Ramos (cell line): ENCODE results near the gene B3GNT4.
"Not testable (repeated sequence)": the region's sequence is repeated elsewhere in the genome, so short reads cannot be mapped to it uniquely, and the experiment has no call there.

Experiments
- in situ Hi-C: fragments of 300-500 bp; cut with MboI; formaldehyde crosslinking; loops from one replicate; pipeline ENCODE4 v1.14.3; 2022; ENCODE audit warnings: low sequenced_read_pairs; ENCODE audit not compliant: unreplicated experiment

B3GNT4 gene

GRCh38 chr12:122185494-122186082 is 17.9 kb upstream of the B3GNT4 start:
- in situ Hi-C loops, result no loop called here

GRCh38 chr12:122187466-122187865 is 16.0 kb upstream of the B3GNT4 start:
- in situ Hi-C loops, result no loop called here

DNA sequence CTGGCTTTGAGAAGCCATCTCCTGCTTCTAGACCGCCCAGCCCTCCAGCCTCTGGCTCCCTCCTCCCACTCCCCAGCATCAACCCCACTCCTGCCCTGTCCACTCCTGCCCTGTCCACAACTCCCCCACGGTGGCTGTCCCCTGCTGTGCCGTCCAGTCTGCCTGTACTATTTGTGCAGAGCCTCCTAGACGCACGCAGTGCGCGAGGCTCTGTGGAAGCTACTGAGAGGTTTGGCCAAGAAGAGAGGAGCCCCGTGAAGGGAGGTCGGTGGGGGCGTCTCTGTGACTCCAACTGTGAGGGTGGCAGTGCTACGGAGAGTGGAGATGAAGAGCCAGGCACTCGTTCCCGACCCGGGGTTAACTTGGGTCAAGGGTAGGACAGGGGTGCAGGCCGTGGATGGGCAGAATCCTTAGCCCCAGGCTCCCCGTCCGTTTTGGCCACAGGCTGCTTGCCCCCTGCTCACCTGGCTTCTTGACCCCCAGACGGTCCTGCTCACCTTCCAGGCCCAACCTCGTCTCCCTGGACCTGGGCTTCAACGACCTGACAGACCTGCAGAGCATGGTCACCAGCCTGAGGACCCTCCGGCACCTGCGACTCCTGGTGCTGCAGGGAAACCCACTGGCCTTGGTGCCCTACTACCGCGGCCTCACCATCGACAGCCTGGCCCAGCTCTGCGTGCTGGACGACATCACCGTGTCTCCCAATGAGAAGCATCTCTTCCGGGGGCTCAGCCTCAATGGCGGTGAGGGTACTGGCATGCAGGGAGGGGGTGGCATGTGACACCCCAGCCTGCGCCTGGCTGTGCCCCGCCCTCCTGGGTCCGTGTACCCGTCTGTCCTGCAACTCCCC is 13.7 kb upstream of the B3GNT4 start:
- in situ Hi-C loops, result no loop called here

GRCh38 chr12:122190842-122191668 is 12.5 kb upstream of the B3GNT4 start:
- in situ Hi-C loops, result no loop called here

- in situ Hi-C loops, result no loop called here
These were observed 11.1 kb upstream of the B3GNT4 start for GRCh38 chr12:122192441-122192840.

GRCh38 chr12:122194804-122195203 is 8.7 kb upstream of the B3GNT4 start:
- in situ Hi-C loops, result no loop called here

DNA sequence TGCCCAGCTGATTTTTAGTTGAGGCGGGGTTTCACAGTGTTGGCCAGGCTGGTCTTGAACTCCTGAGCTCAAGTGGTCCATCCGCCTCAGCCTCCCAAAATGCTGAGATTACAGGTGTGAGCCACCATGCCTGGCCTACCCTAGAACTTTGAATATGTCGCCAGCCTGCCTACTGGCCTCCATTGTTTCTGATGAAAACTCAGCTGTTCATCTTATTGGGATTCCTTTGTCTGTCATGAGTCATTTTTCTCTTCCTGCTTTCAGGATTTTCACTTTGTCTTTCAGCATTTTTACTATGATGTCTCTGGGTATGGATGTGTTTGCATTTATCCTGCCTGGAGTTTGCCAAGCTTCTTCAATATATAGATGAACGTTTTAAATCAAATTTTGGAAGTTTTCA is 8.1 kb upstream of the B3GNT4 start:
- in situ Hi-C loops, result no loop called here

- in situ Hi-C loops, result no loop called here
These were observed 5.9 kb upstream of the B3GNT4 start for GRCh38 chr12:122197612-122197966.

GRCh38 chr12:122199484-122200355 is 3.8 kb upstream of the B3GNT4 start:
- in situ Hi-C loops, result no loop called here

- in situ Hi-C loops, result no loop called here
These were observed 2.9 kb upstream of the B3GNT4 start for GRCh38 chr12:122200541-122201175.

DNA sequence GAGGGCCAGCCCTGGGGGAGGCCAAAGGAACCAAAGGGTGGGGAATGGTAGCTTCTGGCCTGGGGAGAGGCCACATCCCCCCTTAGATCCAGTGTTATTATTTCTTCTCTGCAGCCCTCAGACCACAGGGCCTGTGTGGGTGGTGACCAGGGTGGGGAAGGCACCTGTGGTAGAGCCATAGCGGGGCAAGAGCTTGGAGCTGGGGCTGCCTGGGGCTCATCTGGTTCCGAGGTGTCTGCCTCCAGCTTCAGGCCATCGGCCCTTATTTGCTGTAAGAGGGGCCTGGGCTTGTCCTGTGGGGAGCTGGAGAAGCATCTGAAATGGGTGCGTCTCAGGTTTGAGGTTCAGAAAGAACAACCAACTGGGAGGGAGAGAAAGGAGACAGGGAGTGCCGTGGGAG is 2.1 kb upstream of the B3GNT4 start:
- in situ Hi-C loops, result no loop called here

GRCh38 chr12:122202017-122202416 is 1.5 kb upstream of the B3GNT4 start:
- in situ Hi-C loops, result no loop called here

DNA sequence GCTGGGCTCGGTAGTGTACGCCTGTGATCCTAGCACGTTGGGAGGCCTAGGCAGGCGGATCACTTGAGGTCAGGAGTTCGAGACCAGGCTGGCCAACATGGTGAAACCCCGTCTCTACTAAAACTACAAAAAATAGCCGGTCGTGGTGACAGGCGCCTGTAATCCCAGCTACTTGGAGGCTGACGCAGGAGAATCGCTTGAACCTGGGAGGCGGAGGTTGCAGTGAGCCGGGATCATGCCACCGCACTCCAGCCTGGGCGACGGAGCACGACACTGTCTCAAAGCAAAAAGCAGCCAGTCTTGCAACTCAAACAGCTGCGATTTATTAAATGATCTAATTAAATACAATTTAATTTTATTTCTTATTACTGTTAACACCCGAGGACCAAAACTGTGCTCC is 698 bp upstream of the B3GNT4 start:
- in situ Hi-C loops, result not testable (repeated sequence)

DNA sequence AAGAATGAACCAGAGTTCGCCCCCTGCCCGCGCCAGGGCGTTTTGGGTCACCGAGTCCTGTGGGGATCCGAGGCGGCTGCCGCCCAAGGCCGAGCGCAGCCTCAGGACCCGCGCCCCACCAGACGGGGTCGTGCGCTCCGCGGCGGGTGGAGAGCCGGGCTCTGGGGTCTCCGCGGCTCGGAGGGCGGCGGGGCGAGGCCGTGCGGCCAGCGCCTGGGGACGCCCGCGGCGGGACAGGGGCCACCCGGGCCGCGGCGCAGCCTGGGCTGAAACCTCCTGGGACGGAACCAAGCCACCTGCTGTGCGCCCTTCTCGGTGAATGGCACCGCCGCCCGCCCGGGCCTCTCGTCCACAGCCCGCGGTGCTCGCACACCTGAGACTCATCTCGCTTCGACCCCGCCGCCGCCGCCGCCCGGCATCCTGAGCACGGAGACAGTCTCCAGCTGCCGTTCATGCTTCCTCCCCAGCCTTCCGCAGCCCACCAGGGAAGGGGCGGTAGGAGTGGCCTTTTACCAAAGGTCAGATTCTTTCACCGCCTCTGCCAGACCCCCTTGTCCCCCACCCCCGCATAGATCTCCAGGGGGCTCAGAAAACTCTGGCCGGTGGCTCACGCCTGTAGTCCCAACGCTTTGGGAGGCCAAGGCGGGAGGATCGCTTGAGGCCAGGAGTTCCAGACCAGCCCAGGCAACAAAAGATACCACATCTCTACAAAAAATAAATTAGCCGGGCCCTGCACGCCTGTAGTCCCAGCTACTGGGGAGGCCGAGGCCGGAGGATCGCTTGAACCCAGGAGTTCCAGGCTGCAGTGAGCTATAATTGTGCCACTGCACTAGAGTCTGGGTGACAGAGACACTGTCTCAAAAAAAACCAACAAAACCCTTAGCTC is 901 bp downstream of the B3GNT4 start:
- in situ Hi-C loops, result no loop called here

- in situ Hi-C loops, result no loop called here
These were observed 1.8 kb downstream of the B3GNT4 start for GRCh38 chr12:122205053-122205925.

DNA sequence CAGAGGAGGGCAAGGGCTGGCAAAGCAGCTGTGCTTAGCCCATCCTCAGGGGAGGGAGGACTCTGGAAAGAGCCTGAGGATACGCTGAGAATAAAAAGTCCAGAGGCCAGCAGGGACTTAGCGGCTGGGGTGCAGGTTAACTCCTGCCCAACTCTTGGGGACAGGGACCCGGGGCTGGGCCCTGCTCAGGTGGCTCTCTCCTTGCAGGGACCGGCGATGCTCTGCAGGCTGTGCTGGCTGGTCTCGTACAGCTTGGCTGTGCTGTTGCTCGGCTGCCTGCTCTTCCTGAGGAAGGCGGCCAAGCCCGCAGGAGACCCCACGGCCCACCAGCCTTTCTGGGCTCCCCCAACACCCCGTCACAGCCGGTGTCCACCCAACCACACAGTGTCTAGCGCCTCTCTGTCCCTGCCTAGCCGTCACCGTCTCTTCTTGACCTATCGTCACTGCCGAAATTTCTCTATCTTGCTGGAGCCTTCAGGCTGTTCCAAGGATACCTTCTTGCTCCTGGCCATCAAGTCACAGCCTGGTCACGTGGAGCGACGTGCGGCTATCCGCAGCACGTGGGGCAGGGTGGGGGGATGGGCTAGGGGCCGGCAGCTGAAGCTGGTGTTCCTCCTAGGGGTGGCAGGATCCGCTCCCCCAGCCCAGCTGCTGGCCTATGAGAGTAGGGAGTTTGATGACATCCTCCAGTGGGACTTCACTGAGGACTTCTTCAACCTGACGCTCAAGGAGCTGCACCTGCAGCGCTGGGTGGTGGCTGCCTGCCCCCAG is 2.8 kb downstream of the B3GNT4 start:
- in situ Hi-C loops, result no loop called here

DNA sequence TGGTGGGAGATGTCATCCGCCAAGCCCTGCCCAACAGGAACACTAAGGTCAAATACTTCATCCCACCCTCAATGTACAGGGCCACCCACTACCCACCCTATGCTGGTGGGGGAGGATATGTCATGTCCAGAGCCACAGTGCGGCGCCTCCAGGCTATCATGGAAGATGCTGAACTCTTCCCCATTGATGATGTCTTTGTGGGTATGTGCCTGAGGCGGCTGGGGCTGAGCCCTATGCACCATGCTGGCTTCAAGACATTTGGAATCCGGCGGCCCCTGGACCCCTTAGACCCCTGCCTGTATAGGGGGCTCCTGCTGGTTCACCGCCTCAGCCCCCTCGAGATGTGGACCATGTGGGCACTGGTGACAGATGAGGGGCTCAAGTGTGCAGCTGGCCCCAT is 3.5 kb downstream of the B3GNT4 start:
- in situ Hi-C loops, result no loop called here
